ENCODE measurements around the gene TSPAN17.

TSPAN17 gene

GRCh38 chr5:176621661-176622079, 25.6 kb upstream of the TSPAN17 start:
- DNase-seq (ENCODE audit: low read depth in 3 of 3): no peak

GRCh38 chr5:176624142-176624541, 23.1 kb upstream of the TSPAN17 start:
- DNase-seq (ENCODE audit: low read depth in 3 of 3): no peak

- no peak for DNase-seq (ENCODE audit: low read depth in 3 of 3)
Measured at GRCh38 chr5:176624938-176625337, 22.3 kb upstream of the TSPAN17 start.

DNA sequence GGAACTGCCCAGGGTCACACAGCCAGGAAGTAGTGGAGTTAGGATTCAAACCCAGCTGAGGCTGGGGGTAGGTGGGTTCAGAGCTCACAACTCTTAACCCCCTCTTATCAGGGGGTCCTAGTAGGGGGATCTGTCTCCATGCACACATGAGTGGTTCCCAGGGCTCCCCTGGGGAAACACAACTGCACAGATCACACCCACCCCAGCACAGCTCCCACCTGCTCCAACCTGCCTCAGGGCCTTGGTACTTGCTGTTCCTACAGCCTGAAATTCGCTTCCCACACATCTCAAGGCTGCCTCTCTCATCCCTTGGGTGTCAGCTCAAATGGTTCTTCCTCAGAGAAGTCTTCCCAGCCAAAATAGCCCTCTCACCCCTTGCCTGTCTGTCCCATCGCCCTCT, 21.8 kb upstream of the TSPAN17 start:
- no peak for DNase-seq (ENCODE audit: low read depth in 3 of 3)

DNA sequence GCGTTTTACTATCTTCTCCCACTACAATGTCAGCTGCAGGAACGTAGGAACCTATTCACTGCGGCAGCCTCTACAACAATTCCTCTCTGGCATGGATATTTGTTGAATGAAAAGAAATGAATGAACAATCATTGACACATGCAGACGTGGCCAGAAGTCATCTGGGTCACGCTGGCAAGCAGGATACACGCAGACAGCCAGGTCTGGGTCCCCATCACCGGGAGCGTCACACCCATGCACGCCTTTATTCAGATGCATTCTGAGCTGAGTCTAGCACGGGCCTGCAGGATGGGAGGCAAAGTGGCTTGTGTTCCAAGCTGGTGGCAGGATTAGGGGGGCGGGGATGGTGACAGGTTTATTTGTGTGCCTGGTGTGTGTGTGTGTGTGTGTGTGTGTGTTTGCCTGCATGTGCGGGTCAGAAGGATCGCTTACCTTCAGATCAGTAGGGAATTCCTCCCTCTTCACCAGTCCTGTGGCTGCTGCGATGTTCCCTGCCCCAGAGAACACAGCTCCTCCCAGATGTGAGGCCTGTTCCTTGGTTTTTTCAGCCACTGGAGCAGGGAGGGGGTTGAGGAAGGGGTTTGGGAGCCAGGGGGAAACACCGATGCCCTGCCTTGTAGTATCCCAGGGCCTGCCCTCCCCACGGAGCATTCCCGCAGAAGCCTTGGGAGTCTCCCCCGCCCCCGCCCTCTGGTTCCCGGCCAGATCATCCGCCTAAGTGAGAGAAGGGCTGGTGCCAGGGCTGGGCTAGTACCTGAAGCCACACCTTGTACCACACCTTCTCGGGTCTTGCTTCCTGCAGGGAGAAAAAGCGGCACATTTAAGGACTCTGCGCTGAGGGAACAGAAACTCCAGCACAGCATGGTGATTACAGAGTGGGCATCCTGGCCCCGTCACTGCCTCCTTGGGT, 21.1 kb upstream of the TSPAN17 start:
- no peak for DNase-seq (ENCODE audit: low read depth in 3 of 3)

GRCh38 chr5:176626876-176627236, 20.4 kb upstream of the TSPAN17 start:
- DNase-seq (ENCODE audit: low read depth in 3 of 3): no peak

- no peak for DNase-seq (ENCODE audit: low read depth in 3 of 3)
Measured at GRCh38 chr5:176627582-176627981, 19.7 kb upstream of the TSPAN17 start.

GRCh38 chr5:176628406-176629228, 18.7 kb upstream of the TSPAN17 start:
- DNase-seq (ENCODE audit: low read depth in 3 of 3): no peak

- DNase-seq (ENCODE audit: low read depth in 3 of 3): no peak
Measured at GRCh38 chr5:176629317-176629852, 17.9 kb upstream of the TSPAN17 start.

GRCh38 chr5:176629853-176630680, 17.2 kb upstream of the TSPAN17 start, which contains the start of the genes EIF4E1B and SNCB:
EIF4E1B (plus strand) TSS chr5:176630675; CDS start chr5:176642788, 12,113 bp downstream.
SNCB (minus strand) TSS chr5:176630534; CDS start chr5:176629654, 880 bp downstream.
- peak in 2 of 3 experiments; percentile 25 to 63 for DNase-seq (ENCODE audit: low read depth in 3 of 3)

DNA sequence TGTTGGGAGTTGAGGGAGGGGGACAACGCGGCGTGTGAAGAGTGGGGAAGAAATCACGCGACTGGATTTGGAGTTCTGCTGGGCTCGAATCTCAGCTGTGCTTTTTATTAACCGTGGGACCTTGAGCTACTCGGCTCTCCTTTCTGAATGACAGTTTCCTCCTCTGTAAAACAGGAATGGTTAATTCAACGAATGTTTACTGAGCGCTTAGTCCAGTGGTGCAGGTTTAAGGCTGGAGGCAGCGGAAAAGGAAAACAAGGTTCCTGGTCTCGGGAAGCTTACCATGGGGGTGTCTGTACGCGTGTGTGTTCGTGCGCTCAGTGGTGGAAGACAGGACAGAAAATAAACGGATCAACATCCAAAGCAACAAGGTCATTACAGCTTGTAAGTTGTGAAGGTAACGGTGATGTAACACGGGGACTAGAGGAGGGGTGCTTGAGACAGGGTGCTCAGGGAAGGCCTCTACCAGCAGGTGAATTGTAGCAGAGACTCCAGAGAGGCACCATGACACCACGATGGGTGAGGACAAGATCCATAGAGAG, 16.5 kb upstream of the TSPAN17 start:
- no peak for DNase-seq (ENCODE audit: low read depth in 3 of 3)

DNA sequence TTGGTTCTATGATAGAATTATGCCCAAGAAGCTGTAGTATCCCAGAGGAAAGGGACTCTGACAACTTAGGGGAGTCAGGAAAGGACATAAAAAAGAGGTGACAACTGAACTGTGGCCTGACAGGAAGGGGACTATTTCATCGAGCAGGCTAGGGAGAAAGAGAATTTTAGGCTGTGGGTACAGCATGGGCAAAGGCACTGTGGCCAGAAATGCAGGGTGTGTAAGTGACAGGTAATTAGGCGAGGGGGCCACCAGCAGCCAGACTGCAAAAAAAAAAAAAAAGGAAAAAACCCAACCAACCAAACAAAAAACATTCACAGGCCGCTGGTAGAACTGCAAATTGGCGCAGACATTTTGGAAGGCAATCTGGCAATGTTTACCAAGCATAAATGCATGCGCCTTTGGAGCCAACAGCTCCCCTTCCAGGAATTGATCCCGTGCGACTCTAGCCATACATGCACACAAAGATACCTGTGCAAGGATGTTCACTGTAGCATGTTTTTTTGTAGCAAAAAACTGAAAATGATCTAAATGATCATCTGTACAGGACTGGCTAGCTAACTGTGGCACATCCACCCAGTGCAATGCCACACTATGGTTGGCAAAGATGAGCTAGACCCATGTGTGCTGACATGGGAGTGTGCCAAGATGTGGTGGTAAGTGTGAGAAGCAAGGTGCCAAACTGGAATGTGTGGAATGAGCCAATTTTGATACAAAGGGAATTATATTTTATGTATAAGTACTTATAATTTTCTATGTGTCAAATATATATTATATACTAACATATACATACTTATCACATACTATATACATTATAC, 15.7 kb upstream of the TSPAN17 start:
- no peak for DNase-seq (ENCODE audit: low read depth in 3 of 3)

- no peak for DNase-seq (ENCODE audit: low read depth in 3 of 3)
Measured at GRCh38 chr5:176632745-176633144, 14.5 kb upstream of the TSPAN17 start.

DNA sequence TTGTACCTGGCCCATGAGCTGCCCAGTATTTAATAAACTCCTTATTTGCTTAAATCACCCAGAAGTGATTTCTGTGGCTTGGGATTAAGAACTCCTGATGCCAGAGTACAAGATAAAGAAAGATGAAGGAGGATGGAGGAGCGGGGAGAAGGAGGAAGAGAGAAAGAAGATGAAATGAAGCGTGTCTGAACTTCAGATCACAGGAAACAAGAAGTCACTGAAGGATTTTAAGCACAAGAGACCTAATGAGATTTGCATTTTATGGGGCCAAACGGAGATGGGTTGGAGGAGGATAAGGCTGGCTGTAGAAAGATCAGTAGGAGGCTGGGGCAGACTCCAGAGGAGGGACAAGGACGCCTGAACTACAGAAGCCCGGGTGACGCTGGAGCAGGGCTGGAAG, 13.7 kb upstream of the TSPAN17 start:
- DNase-seq (ENCODE audit: low read depth in 3 of 3): no peak

GRCh38 chr5:176636426-176636825, 10.9 kb upstream of the TSPAN17 start:
- DNase-seq (ENCODE audit: low read depth in 3 of 3): no peak

DNA sequence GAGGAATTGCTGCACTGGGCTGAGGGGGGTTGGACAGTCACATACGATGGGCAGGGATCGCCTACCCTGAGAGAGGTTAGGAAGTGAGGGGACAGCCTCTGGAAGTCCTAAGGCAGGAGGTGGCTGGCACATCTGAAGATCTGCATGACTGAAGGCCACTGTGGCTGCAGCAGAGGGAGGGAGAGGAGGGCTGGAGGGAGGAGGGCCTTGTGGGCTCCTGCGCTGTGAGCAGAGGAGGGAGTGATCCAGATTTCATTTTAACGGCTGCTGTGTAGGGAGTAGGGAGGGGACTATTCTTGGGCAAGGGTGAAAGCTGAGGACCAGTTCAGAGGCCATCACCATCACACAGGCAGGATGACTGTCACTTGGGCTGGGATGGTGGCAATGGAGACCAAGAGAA, 9.7 kb upstream of the TSPAN17 start:
- no peak for DNase-seq (ENCODE audit: low read depth in 3 of 3)

GRCh38 chr5:176638437-176638836, 8.8 kb upstream of the TSPAN17 start:
- no peak for DNase-seq (ENCODE audit: low read depth in 3 of 3)

- no peak for DNase-seq (ENCODE audit: low read depth in 3 of 3)
Measured at GRCh38 chr5:176639208-176639607, 8.1 kb upstream of the TSPAN17 start.

GRCh38 chr5:176639981-176640380, 7.3 kb upstream of the TSPAN17 start:
- DNase-seq (ENCODE audit: low read depth in 3 of 3): no peak

DNA sequence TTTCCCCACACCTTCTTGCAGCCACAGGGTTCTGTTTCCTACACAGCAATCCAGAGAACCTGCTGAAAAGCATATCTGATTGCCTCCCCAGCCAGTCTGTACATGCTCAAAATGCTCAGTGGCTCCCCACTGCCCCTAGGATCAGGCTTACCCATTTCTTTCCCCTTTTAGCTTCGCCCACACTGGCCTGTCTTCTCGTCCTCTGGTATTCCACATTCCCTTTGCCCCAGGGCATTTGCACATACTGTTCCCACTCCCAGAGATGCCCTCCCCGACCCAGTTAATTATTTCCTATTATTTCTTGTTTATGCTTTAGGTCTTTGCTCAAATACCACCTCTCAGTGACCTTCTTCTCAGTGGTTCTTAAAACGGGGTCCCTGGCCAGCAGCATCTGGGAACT, 6.7 kb upstream of the TSPAN17 start:
- DNase-seq (ENCODE audit: low read depth in 3 of 3): no peak

Measured in stimulated activated CD4-positive, alpha-beta T cell treated with anti-CD3 and anti-CD28 coated beads, TNF-alpha, amount 100 ng/mL, for 24 hours (primary cell).